Jurkat, Clone E6-1 (cell line): ENCODE results near the gene SLC66A3.
A peak's percentile ranks its signal among the peaks of the same experiment; 100 is the strongest.

Experiments used
- DNase-seq: peaks from one replicate; pipeline ENCODE4 v3.0.0-alpha.2; 2011; ENCODE audit warnings: low read depth, low spot score
- H3K4me3 ChIP-seq: 2 replicates; pipeline ENCODE4 v1.5.1; 2011; ENCODE audit warnings: mild to moderate bottlenecking, low read length, control low read depth, moderate library complexity

Gene SLC66A3

DNA sequence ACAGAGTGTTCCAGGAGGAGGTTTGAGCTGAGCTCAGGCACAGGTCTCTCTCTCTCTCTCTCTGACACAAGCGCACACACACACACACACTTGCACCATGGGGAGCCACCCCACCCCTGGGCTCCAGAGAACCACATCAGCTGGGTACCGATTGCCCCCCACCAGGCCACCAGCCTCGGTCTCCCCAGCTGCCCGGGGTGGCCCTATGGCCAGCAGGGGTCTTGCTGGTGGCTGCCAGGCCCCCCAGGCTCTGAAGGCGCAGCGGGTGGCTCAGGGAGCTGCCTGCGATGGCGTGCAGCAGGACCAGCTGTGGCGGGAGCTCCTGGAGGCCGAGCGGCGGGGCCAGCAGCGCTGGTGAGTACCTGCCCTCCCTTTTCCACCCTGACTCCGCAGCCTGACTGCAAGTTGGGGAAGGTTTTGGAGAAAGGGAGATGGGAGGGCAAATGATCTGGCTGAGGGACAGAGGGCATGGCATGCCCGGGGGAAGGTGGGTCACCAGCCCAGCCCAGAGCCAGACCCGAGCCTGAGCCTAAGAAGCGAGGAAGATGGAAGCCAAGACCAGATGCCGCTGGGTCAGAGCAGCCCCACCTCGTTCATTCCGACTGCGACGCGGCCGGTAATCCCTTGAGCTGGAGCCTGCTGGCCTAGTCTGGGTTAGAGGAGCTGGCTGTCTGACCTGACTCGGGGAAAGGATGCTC lies 21.9 kb upstream of the SLC66A3 start:
- H3K4me3 ChIP-seq: peak overlapping the region; percentile 37
- DNase-seq: no peak

- H3K4me3 ChIP-seq: no peak overlapping the region
- DNase-seq: no peak
Observed at GRCh38 chr2:11133936-11134320, 21.3 kb upstream of the SLC66A3 start.

GRCh38 chr2:11134349-11134748 lies 20.9 kb upstream of the SLC66A3 start:
- no peak overlapping the region for H3K4me3 ChIP-seq
- no peak for DNase-seq

GRCh38 chr2:11140492-11140891 lies 14.8 kb upstream of the SLC66A3 start:
- no peak overlapping the region for H3K4me3 ChIP-seq
- no peak for DNase-seq

- H3K4me3 ChIP-seq: no peak overlapping the region
Observed at GRCh38 chr2:11141319-11141718, 13.9 kb upstream of the SLC66A3 start.

GRCh38 chr2:11142330-11142729 lies 12.9 kb upstream of the SLC66A3 start:
- DNase-seq: no peak
- no peak overlapping the region for H3K4me3 ChIP-seq

More at GRCh38 chr2:11141319-11141718, 13.9 kb upstream of the SLC66A3 start:
- DNase-seq: no peak

DNA sequence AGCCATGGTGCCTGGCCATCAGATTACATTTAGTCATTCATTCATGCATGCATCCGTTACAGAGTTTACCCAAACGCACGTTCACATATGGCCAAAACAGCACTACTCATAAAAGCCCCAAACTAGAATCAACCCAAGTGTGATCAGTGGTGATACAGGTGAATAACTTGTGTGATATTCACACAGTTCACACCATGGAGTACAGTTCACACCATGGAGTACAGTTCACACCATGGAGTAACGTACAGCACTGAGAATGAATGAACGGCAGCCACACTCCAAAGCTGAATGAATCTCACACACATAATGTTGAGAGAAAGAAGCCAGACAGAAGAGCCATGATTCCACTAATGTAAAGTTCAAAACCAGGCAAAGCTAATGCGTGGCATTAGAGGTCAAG lies 12.3 kb upstream of the SLC66A3 start:
- no peak for DNase-seq
- no peak overlapping the region for H3K4me3 ChIP-seq

- no peak overlapping the region for H3K4me3 ChIP-seq
- DNase-seq: no peak
Observed at GRCh38 chr2:11144077-11144737, 11.1 kb upstream of the SLC66A3 start.

- H3K4me3 ChIP-seq: no peak overlapping the region
- DNase-seq: no peak
Observed at GRCh38 chr2:11144738-11145079, 10.6 kb upstream of the SLC66A3 start.

- no peak overlapping the region for H3K4me3 ChIP-seq
- DNase-seq: no peak
Observed at GRCh38 chr2:11145350-11145749, 9.9 kb upstream of the SLC66A3 start.

DNA sequence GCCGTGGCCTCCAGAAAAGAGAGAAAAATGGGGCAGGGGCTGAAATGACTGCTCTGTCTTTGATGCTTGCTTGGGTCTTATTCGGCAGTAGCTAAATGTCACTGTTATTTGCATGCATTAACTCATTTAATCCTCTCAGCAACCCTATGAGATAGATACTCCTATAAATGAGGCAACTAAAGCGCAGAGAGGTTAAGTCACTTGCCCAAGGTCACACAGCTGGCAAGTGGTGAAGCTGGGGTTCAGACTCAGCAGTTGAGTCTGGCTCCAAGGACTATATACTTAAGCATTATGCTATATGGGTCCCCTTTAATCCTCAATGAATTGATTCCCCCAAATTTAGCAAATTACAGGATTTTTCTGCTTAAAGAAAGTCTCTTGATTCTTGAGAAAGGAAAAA lies 9.2 kb upstream of the SLC66A3 start:
- no peak overlapping the region for H3K4me3 ChIP-seq
- DNase-seq: no peak

DNA sequence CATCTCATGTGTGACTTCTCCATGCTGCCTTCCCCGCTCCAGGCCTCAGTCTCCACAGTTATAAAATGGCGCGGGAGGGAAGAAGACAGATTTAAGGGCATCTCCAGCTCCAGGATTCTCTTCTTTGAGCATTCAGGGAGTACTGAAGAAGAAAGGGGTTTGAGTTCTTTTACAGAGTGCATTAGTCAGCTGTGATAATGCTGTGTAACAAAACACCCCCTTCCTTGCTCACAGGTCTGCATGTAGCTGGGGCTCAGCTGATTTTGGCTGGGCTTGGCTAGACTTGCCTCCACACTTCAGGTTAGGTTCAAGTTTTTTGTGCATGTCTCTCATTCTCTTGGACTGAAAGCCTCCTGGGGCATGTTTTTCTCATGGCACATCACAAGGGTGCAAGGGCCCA lies 8.0 kb upstream of the SLC66A3 start:
- DNase-seq: no peak
- H3K4me3 ChIP-seq: no peak overlapping the region

- DNase-seq: no peak
- no peak overlapping the region for H3K4me3 ChIP-seq
Observed at GRCh38 chr2:11152591-11152990, 2.7 kb upstream of the SLC66A3 start.

GRCh38 chr2:11154016-11154922 lies 998 bp upstream of the SLC66A3 start:
- no peak for DNase-seq
- peak overlapping the region; percentile 64 for H3K4me3 ChIP-seq

GRCh38 chr2:11154923-11155380 lies 315 bp upstream of the SLC66A3 start:
- peak overlapping the region; percentile 64 for H3K4me3 ChIP-seq
- peak; percentile 86 for DNase-seq

GRCh38 chr2:11156396-11157075 lies 1.3 kb downstream of the SLC66A3 start:
- DNase-seq: no peak
- H3K4me3 ChIP-seq: no peak overlapping the region

DNA sequence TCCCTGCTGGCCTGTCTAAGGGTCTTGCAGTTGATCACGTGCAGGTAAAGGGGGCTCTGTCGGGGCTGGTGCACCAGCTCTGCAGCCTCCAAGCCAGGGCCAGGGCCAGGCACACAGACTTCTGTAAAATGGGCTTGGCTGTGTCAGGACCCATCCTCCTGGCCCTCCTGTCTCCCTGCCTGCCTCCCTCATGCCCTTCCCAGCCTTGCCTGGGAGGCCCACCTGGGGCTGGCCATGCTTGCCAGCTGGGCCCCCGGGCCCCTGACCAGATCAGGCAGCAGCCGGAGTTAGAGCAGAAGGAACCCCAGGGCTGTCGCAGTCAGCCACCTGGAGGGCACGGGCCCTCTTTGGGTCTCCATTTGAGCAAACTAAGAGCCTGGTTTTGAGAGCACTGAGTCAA lies 2.0 kb downstream of the SLC66A3 start:
- H3K4me3 ChIP-seq: no peak overlapping the region
- no peak for DNase-seq

DNA sequence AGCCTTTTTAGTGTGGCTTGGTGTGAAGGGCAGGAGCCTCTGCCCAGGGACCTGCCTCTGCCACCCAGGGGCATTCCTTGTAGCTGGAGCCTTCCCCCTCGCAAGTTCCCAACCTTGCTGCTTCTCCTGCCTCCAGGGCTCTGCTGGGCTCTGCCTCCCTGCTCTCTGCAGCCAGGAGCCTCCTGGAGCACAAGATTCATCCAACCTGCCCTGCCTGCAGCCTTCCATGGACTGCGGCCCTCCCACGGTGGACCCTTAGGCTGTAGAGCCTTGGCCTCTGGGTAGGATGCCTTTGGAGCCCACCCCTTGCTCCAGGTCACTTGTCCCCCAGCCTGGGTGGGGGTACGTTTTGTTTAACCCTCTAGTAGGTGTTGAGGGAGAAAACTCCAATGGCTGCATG lies 2.5 kb downstream of the SLC66A3 start:
- no peak overlapping the region for H3K4me3 ChIP-seq
- DNase-seq: no peak

GRCh38 chr2:11158916-11159573 lies 3.8 kb downstream of the SLC66A3 start:
- DNase-seq: no peak
- no peak overlapping the region for H3K4me3 ChIP-seq
